ENCODE measurements around the gene FOXRED2.

Gene FOXRED2

GRCh38 chr22:36465232-36466021, 41.4 kb downstream of the FOXRED2 start:
- DNase-seq (ENCODE audit: low read depth): no peak
- no peak overlapping the region for H3K4me3 ChIP-seq (ENCODE audit: control insufficient read depth, low read depth, low read length)
- TF ChIP-seq CTCF (IDR thresholded peaks at IDR 0.05; ENCODE audit: control insufficient read depth, insufficient read depth, low read depth, low read length, missing control alignments): no peak

DNA sequence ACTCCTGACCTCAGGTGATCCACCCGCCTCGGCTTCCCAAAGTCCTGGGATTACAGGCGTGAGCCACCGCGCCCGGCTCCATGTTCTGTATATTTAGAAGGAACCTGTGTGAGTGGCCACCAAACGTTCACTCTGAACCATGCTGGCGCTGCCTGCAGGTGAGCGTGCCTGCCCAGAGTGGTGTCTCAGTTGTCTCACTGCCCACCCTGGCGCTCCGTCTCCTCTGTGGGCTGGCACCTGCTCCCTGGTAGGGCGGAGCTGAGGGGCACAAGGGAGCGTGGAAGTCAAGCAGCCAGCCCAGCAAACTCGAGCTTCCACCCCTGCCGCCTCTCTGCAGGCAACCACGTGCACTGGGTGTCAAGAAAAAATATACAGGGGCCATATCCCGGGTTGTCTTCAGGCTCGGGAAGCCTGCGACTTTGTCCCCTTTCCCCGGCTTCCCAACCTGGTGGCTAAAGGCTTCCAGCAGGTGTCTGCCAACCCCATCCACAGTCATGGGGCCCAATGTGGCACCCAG, 42.1 kb downstream of the FOXRED2 start:
- TF ChIP-seq CTCF (IDR thresholded peaks at IDR 0.05; ENCODE audit: control insufficient read depth, insufficient read depth, low read depth, low read length, missing control alignments): no peak
- no peak for DNase-seq (ENCODE audit: low read depth)
- no peak overlapping the region for H3K4me3 ChIP-seq (ENCODE audit: control insufficient read depth, low read depth, low read length)

GRCh38 chr22:36463783-36464184, 43.1 kb downstream of the FOXRED2 start:
- DNase-seq (ENCODE audit: low read depth): no peak
- TF ChIP-seq CTCF (IDR thresholded peaks at IDR 0.05; ENCODE audit: control insufficient read depth, insufficient read depth, low read depth, low read length, missing control alignments): no peak
- no peak overlapping the region for H3K4me3 ChIP-seq (ENCODE audit: control insufficient read depth, low read depth, low read length)

GRCh38 chr22:36461665-36462649, 44.9 kb downstream of the FOXRED2 start:
- no peak overlapping the region for H3K4me3 ChIP-seq (ENCODE audit: control insufficient read depth, low read depth, low read length)
- TF ChIP-seq CTCF (IDR thresholded peaks at IDR 0.05; ENCODE audit: control insufficient read depth, insufficient read depth, low read depth, low read length, missing control alignments): no peak
- DNase-seq (ENCODE audit: low read depth): no peak

DNA sequence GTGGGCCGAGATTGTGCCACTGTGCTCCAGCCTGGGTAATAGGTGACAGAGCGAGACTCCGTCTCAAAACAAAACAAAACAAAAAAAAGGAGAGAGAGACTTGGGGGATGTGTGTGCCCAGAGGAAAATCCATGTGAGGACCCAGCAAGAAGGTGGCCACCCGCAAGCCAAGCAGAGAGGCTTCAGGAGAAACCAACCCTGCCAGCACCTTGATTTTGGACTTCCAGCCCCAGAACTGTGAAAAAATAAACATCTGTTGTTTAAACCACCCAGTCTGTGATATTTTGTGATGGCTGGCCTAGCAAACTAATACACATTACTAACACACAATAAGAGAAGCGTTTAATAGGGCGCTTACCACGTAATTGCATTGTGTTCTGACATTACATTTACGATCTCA, 46.6 kb downstream of the FOXRED2 start:
- no peak overlapping the region for H3K4me3 ChIP-seq (ENCODE audit: control insufficient read depth, low read depth, low read length)
- TF ChIP-seq CTCF (IDR thresholded peaks at IDR 0.05; ENCODE audit: control insufficient read depth, insufficient read depth, low read depth, low read length, missing control alignments): no peak
- no peak for DNase-seq (ENCODE audit: low read depth)

GRCh38 chr22:36457688-36458450, 49.0 kb downstream of the FOXRED2 start:
- DNase-seq (ENCODE audit: low read depth): no peak
- TF ChIP-seq CTCF (IDR thresholded peaks at IDR 0.05; ENCODE audit: control insufficient read depth, insufficient read depth, low read depth, low read length, missing control alignments): no peak
- H3K4me3 ChIP-seq (ENCODE audit: control insufficient read depth, low read depth, low read length): no peak overlapping the region

Data from AG09309 (cell line).